A673 (cell line): ENCODE results near the gene AFG3L2. TPM values are rescaled to one million over a fixed set of nuclear protein-coding genes. Genes with fewer than 3 reads are reported as not detected.

Experiments
- BruUV-seq: library from RNA; stranded (reverse); fragments of 400-500 nt; replicated peaks from 2 replicates; lab custom pipeline; 2021; lab: Mats Ljungman, UMichigan
- CTCF ChIA-PET: fragments of 300-600 bp; sonication (Branson Sonifier 250); formaldehyde crosslinking; loops from one replicate; lab custom pipeline; 2022; ENCODE audit warnings: antibody characterized with exemption; lab: Charles Lee
- POLR2A ChIA-PET: fragments of 300-600 bp; sonication (Branson Sonifier 250); formaldehyde crosslinking; loops from one replicate; lab custom pipeline; 2022; ENCODE audit warnings: antibody characterized with exemption; ENCODE audit not compliant: low non-redundant PET; lab: Charles Lee
- DNase-seq: peaks from one replicate; pipeline ENCODE4 v3.0.0-alpha.2; 2015; ENCODE audit warnings: low spot score
- H3K27ac ChIP-seq: fragments of 200-600 bp; sonication (generic); 2 replicates; pipeline ENCODE4 v1.5.1; 2016; ENCODE audit warnings: mixed run types, low read depth, mild to moderate bottlenecking, mixed read lengths, antibody characterized with exemption, low read length; ENCODE audit not compliant: poor library complexity, severe bottlenecking
- H3K27me3 ChIP-seq: fragments of 200-600 bp; sonication (generic); replicated peaks from 2 replicates; pipeline ENCODE4 v1.6.1; 2017; ENCODE audit warnings: mixed run types, low read depth, mild to moderate bottlenecking, mixed read lengths, antibody characterized with exemption, low read length; ENCODE audit not compliant: insufficient read depth, poor library complexity
- H3K36me3 ChIP-seq: fragments of 200-600 bp; sonication (generic); 2 replicates; pipeline ENCODE4 v1.6.1; 2016; ENCODE audit warnings: mixed run types, mild to moderate bottlenecking, mixed read lengths, antibody characterized with exemption, low read length; ENCODE audit not compliant: insufficient read depth, poor library complexity, severe bottlenecking
- H3K4me1 ChIP-seq: fragments of 200-600 bp; sonication (generic); 2 replicates; pipeline ENCODE4 v1.6.1; 2017; ENCODE audit warnings: mixed run types, mild to moderate bottlenecking, mixed read lengths, antibody characterized with exemption, low read length; ENCODE audit not compliant: insufficient read depth, poor library complexity, severe bottlenecking
- H3K4me3 ChIP-seq: fragments of 200-600 bp; sonication (generic); 2 replicates; pipeline ENCODE4 v1.5.1; 2016; ENCODE audit warnings: low read depth, mixed run types, mild to moderate bottlenecking, mixed read lengths, low read length; ENCODE audit not compliant: poor library complexity, severe bottlenecking
- H3K9me3 ChIP-seq: fragments of 200-600 bp; sonication (generic); 2 replicates; pipeline ENCODE4 v1.6.1; 2016; ENCODE audit warnings: mixed run types, low read depth, mild to moderate bottlenecking, mixed read lengths, antibody characterized with exemption, low read length; ENCODE audit not compliant: poor library complexity, severe bottlenecking
- EZH2 ChIP-seq: fragments of 200-600 bp; sonication (generic); IDR thresholded peaks from 2 replicates; pipeline ENCODE4 v1.6.1; 2017; ENCODE audit warnings: borderline replicate concordance, low read depth, mild to moderate bottlenecking, mixed read lengths, antibody characterized with exemption, low read length; ENCODE audit not compliant: poor library complexity, severe bottlenecking
- intact Hi-C: fragments of 100-400 bp; cut with micrococcal nuclease; formaldehyde crosslinking; loops from one replicate; pipeline ENCODE4 v1.10.0; 2022; ENCODE audit not compliant: unreplicated experiment
- total RNA-seq: library from RNA; stranded (reverse); gene quantifications from 2 replicates; pipeline ENCODE4 v1.2.3, GENCODE V29; 2021
- TF ChIP-seq, protein P1 (sequence below): fragments of 300-800, 200-600 bp; sonication (generic); conservative IDR thresholded peaks from 2 replicates; pipeline ENCODE4 v1.5.1; 2017; ENCODE audit warnings: low read depth, mild to moderate bottlenecking, antibody characterized with exemption, low read length, moderate library complexity, mixed read lengths

AFG3L2 gene
- total RNA-seq, 1 experiment from 2014 or later: 72.7 TPM

DNA sequence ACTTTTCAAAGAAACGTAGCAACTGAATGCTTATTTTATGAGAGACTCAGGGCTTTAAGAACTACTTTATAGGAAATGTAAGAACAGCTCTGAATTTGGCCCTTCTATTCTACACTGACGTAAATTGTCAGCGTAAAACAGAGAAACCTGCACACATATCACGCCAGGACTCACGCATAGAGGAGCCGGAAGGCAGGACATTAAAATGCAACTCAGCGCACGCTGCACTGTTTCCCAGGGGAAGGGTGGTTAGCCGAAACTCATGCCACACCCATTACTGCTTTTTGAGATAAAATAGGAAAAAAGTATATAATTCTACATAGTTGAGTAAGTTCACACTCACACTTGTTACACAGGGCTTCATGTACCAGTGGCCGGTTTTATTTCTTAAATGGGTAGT is 61.5 kb downstream of the AFG3L2 start:
- peak overlapping the region; percentile 49 for H3K27ac ChIP-seq
- no TSS peak for BruUV-seq
- H3K4me1 ChIP-seq: peaks cover 36% of the 10 kb centered on the region
- no peak overlapping the region for H3K4me3 ChIP-seq
- CTCF ChIA-PET: interaction anchor here (0.6 kb wide), 1 partner anchor 44 kb away, joined by 3 read pairs; no protein-coding TSS in a partner anchor
- no peak for TF ChIP-seq EZH2
- TF ChIP-seq, protein P1, sequence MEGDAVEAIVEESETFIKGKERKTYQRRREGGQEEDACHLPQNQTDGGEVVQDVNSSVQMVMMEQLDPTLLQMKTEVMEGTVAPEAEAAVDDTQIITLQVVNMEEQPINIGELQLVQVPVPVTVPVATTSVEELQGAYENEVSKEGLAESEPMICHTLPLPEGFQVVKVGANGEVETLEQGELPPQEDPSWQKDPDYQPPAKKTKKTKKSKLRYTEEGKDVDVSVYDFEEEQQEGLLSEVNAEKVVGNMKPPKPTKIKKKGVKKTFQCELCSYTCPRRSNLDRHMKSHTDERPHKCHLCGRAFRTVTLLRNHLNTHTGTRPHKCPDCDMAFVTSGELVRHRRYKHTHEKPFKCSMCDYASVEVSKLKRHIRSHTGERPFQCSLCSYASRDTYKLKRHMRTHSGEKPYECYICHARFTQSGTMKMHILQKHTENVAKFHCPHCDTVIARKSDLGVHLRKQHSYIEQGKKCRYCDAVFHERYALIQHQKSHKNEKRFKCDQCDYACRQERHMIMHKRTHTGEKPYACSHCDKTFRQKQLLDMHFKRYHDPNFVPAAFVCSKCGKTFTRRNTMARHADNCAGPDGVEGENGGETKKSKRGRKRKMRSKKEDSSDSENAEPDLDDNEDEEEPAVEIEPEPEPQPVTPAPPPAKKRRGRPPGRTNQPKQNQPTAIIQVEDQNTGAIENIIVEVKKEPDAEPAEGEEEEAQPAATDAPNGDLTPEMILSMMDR: no peak
- POLR2A ChIA-PET: interaction anchor here (1.2 kb wide), 1 partner anchor 292 kb away, joined by 7 read pairs; no protein-coding TSS in a partner anchor
- no peak for DNase-seq
- peaks cover 73% of the 10 kb centered on the region for H3K36me3 ChIP-seq
- H3K9me3 ChIP-seq: peaks cover 17% of the 10 kb centered on the region
- no peaks in the 10 kb centered on the region for H3K27me3 ChIP-seq
- intact Hi-C loops: no loop called here

DNA sequence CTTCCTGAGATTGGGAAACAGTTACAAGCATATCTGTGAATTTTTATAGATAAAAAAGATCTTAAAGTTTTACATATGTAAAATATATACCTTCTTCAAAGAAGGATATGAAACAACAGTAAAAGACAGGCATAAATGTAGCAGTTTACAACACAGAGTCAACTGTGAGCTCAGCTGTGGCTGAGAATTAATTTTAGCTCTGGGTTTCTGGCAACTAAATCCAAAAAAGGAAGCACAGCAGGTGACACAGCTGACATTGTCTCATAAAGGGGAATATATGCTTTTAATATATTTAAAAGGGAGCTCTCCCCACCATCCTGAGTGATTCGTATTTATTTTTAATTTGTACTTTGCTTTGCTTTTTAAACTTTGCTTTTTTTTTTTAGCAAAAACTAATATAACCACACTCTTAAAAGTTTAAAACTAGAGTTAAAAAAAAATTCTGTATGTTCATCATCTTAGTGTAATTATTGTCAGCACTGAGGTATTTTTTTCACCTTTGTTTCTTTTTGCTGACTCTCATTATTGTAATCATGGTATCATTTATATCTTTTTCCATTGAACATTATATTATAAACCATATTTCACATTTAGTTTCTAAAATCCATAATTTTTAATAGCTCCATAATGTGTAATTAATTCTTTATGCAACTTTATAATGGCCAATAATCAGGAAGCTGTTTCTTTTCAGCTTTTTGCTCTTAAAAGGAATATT is 62.3 kb downstream of the AFG3L2 start:
- H3K9me3 ChIP-seq: peaks cover 17% of the 10 kb centered on the region
- H3K27me3 ChIP-seq: no peaks in the 10 kb centered on the region
- BruUV-seq: no TSS peak
- intact Hi-C loops: no loop called here
- H3K36me3 ChIP-seq: peaks cover 75% of the 10 kb centered on the region
- no peak overlapping the region for H3K4me3 ChIP-seq
- CTCF ChIA-PET: no interaction called here
- POLR2A ChIA-PET: interaction anchor here (1.0 kb wide), 1 partner anchor 62 kb away, joined by 3 read pairs; the partner anchor contains the start of gene AFG3L2
- DNase-seq: no peak
- TF ChIP-seq EZH2: no peak
- TF ChIP-seq, protein P1: no peak
- peaks cover 36% of the 10 kb centered on the region for H3K4me1 ChIP-seq
- peak overlapping the region; percentile 54 for H3K27ac ChIP-seq

DNA sequence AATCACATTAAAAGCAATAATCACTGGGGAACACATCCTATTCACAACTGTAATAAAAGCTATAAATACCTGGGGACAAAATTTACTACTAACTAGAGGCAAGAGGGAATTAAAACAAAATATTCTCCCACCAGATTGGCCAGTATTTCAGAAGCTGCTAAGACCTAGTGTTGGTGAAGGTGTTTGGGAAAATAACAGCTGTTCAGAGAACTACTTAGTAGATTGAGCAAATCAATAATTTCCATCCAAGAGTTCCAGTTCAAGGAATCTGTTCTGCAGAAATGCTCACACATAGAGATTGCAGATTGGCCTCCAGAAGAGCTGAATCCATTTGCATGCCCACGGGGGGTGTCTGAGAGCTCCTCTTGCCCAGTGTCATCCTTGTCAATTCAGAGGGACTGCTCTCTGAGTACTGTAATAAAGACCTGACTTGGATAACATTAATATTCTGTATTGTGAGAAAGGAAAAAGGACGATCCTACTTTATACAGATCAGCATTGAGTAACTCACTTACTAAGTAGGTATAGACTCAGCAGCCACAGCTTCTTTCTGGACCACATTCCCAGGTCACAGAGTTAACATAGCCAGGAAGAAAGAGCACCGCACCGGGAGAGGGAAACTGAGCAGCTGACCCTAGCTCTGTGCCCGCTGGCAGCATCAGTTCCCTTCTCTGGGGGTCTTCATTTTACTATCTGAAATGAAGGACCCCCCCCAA is 63.3 kb downstream of the AFG3L2 start:
- intact Hi-C loops: no loop called here
- no TSS peak for BruUV-seq
- TF ChIP-seq, protein P1: no peak
- TF ChIP-seq EZH2: no peak
- peaks cover 36% of the 10 kb centered on the region for H3K4me1 ChIP-seq
- H3K27ac ChIP-seq: peak overlapping the region; percentile 54
- H3K36me3 ChIP-seq: peaks cover 72% of the 10 kb centered on the region
- ChIA-PET POLR2A (interaction anchor here (0.6 kb wide), 1 partner anchor 323 kb away, joined by 13 read pairs; no protein-coding TSS in a partner anchor), CTCF (interaction anchor here (0.8 kb wide), 1 partner anchor 42 kb away, joined by 3 read pairs; no protein-coding TSS in a partner anchor)
- H3K9me3 ChIP-seq: peaks cover 17% of the 10 kb centered on the region
- no peaks in the 10 kb centered on the region for H3K27me3 ChIP-seq
- no peak overlapping the region for H3K4me3 ChIP-seq
- peak; percentile 40 for DNase-seq
